ENCODE results near the gene SLC26A3.

SLC26A3 gene

GRCh38 chr7:107834401-107834800 lies 31.4 kb upstream of the SLC26A3 start:
- in situ Hi-C loops (cut with MboI; ENCODE audit: low sequenced_read_pairs, unreplicated experiment), result no loop called here
- no peak for TF ChIP-seq CTCF (IDR thresholded peaks at IDR 0.05; ENCODE audit: borderline replicate concordance, control extremely low read depth, extremely low read depth, insufficient read depth, missing control alignments)
- DNase-seq (ENCODE audit: low spot score), result no peak

DNA sequence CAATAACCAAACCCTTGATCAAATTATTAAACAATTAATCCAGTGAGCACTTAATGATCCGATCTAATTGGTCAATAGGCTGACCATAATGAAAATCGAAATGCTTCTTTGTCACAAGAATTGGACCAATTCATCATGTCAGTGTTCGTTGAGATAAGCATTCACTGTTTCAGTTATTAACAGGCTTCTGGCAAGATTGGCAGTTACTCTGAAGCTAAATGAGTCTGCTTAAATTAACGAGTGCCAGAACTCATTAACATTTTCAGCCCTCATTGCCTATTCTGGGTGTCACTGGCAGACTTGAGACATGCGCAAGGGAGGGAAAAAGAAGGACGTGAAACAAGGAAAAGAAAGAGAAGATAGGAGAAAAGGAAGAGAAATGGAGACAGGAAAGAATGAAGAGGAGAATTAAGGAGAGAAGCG lies 30.7 kb upstream of the SLC26A3 start:
- no peak for TF ChIP-seq CTCF (IDR thresholded peaks at IDR 0.05; ENCODE audit: borderline replicate concordance, control extremely low read depth, extremely low read depth, insufficient read depth, missing control alignments)
- DNase-seq (ENCODE audit: low spot score), result no peak
- in situ Hi-C loops (cut with MboI; ENCODE audit: low sequenced_read_pairs, unreplicated experiment), result no loop called here

DNA sequence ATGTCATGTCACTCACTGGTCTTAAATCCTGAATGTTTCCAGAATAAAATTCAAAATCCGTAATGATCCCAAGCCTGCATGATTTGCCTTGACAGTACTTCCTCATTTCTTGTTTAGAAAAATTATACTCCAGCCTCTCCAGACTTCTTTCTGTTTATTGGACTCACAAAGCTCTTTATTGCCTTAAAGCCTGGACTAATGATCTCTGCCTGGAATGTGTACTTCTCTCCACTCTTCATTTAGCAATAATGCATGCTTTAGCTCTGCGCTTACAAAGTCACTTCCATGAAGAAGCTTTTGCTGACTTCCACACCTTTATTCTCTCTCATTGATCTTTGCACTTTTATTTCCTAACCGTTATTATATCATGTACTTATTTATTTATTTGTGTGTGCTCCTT lies 27.4 kb upstream of the SLC26A3 start:
- TF ChIP-seq CTCF (IDR thresholded peaks at IDR 0.05; ENCODE audit: borderline replicate concordance, control extremely low read depth, extremely low read depth, insufficient read depth, missing control alignments), result no peak
- DNase-seq (ENCODE audit: low spot score), result no peak
- in situ Hi-C loops (cut with MboI; ENCODE audit: low sequenced_read_pairs, unreplicated experiment), result no loop called here

DNA sequence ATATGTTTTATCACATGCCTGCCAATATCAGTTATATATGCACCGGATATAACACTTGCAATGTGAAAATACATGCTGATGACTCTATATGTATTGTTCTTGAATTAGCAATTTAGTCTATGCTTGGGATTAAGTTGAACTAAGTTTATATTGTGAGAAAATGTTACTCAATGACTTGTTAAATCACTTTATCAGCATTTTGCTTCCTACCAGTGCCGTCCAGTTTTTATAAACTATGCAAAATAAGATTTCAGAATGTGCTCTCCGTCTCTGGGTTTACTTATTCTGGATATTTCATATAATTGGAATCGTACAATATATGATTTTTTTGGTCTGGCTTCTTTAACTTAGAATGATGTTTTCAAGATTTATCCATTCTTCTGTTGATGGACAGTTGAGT lies 25.5 kb upstream of the SLC26A3 start:
- DNase-seq (ENCODE audit: low spot score), result no peak
- TF ChIP-seq CTCF (IDR thresholded peaks at IDR 0.05; ENCODE audit: borderline replicate concordance, control extremely low read depth, extremely low read depth, insufficient read depth, missing control alignments), result no peak
- in situ Hi-C loops (cut with MboI; ENCODE audit: low sequenced_read_pairs, unreplicated experiment), result no loop called here

DNA sequence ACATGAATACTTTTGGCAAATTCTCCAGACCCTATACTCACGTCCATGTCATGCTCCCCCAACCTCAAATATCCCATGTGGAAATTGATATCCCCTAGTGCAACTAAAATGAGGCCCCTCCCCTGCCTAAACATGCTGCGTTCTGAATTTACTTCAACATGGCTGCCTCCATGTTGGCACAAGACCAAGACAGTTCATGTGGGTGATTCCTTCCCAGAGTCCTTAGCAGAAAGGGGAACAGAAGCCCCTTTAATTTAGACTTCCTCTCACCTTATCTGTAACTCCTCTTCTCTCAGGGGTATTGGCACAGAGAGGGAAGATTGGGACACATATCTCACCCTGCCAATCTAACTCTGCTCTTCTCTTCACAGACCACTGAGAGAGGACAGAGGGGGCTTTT lies 24.5 kb upstream of the SLC26A3 start:
- in situ Hi-C loops (cut with MboI; ENCODE audit: low sequenced_read_pairs, unreplicated experiment), result no loop called here
- no peak for DNase-seq (ENCODE audit: low spot score)
- TF ChIP-seq CTCF (IDR thresholded peaks at IDR 0.05; ENCODE audit: borderline replicate concordance, control extremely low read depth, extremely low read depth, insufficient read depth, missing control alignments), result no peak

DNA sequence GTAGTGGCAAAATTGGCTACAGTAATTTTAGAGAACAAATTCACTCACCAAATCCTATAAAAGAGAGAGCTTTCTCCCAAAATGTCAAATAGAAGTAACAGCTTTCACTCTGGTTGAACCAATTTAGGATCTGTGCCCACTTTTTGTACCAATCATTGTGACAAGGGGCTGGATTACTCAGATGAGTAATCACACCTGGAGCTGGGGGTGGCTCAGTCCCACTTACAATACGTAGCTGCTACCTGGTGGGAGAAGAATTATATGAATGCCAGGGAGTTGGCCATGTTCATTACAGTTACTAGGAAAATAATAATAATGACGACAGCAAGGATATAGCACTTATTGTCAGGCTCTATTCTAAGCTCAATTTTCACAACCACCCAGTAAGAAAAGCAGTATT lies 23.4 kb upstream of the SLC26A3 start:
- DNase-seq (ENCODE audit: low spot score), result no peak
- in situ Hi-C loops (cut with MboI; ENCODE audit: low sequenced_read_pairs, unreplicated experiment), result no loop called here
- no peak for TF ChIP-seq CTCF (IDR thresholded peaks at IDR 0.05; ENCODE audit: borderline replicate concordance, control extremely low read depth, extremely low read depth, insufficient read depth, missing control alignments)

DNA sequence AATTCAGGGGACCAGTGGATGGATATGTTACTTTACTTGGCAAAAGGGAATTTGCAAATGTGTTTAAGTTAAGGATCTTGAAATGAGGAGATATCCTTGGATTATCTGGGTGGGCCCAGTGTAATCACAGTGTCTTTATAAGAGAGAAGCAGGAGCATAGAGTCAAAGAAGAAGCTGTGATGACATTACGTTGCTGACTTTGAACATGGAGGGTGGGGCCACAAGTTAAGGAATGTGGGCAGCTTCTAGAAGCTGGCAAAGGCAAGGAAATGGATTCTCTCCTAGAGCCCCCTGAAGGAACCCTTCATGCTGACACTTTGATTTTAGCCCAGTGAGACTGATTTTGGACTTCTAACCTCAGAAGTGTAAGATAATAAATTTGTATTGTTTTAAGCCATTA lies 21.8 kb upstream of the SLC26A3 start:
- TF ChIP-seq CTCF (IDR thresholded peaks at IDR 0.05; ENCODE audit: borderline replicate concordance, control extremely low read depth, extremely low read depth, insufficient read depth, missing control alignments), result no peak
- in situ Hi-C loops (cut with MboI; ENCODE audit: low sequenced_read_pairs, unreplicated experiment), result no loop called here
- no peak for DNase-seq (ENCODE audit: low spot score)
